GM19193 (cell line): ENCODE results near the gene IFNG.

Experiments
- POLR2A ChIP-seq: IDR thresholded peaks from 4 replicates; pipeline ENCODE4 v1.6.1; 2011; ENCODE audit not compliant: insufficient read depth, insufficient read length; ENCODE audit errors: extremely low read depth

Gene IFNG

GRCh38 chr12:68159681-68160304, at the start of gene IFNG:
IFNG (minus strand) TSS chr12:68159740; CDS start chr12:68159615, 125 bp downstream.
- TF ChIP-seq POLR2A = no peak

- no peak for TF ChIP-seq POLR2A
These were observed 47.7 kb upstream of the IFNG start for GRCh38 chr12:68207276-68207675.

DNA sequence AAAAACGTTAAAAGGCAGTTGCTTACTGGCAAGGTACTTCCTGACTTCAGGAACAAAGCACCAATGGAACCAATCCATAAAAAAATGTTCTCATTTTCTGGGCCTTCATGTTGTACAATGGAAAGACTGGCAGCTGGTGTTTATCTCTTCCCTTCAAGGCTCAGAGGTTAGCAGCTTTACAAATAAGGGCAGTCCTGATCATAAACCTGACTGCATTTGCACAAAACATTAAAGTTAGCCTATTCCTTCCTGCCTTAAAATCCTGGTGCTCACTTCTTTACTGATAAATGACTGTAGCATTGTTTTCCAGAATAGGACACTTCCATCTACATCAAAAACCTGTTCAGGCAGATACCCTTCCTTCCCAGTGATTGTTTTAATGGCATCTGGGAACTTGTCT, 46.9 kb upstream of the IFNG start:
- no peak for TF ChIP-seq POLR2A

GRCh38 chr12:68203460-68203875, 43.9 kb upstream of the IFNG start:
- TF ChIP-seq POLR2A = no peak

GRCh38 chr12:68200854-68201253, 41.3 kb upstream of the IFNG start:
- no peak for TF ChIP-seq POLR2A

- no peak for TF ChIP-seq POLR2A
These were observed 39.6 kb upstream of the IFNG start for GRCh38 chr12:68199127-68199526.

- no peak for TF ChIP-seq POLR2A
These were observed 39.1 kb upstream of the IFNG start for GRCh38 chr12:68198507-68199086.

- no peak for TF ChIP-seq POLR2A
These were observed 30.8 kb upstream of the IFNG start for GRCh38 chr12:68190301-68190700.

DNA sequence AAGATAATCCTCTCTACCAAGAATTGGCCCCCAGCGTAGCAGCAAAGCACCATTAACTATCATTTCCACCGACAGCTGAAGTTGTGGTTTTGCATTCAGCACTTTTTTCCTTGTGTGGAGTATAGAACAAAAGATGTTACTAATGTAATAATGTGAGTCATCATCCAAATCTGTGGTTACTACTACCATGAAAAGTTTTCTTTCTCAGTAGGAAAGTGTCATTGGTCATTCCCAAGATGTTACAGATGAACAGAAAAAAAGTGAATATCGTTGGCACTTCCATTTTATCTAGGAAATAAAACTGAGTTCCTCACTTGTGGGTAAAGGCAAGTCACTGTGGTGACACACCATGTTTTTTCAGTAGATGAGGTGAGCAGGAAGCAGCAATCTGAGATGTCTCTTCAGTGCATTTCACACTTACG, 30.3 kb upstream of the IFNG start:
- no peak for TF ChIP-seq POLR2A

GRCh38 chr12:68185598-68185997, 26.1 kb upstream of the IFNG start:
- TF ChIP-seq POLR2A = no peak

- no peak for TF ChIP-seq POLR2A
These were observed 21.5 kb upstream of the IFNG start for GRCh38 chr12:68180792-68181744.

DNA sequence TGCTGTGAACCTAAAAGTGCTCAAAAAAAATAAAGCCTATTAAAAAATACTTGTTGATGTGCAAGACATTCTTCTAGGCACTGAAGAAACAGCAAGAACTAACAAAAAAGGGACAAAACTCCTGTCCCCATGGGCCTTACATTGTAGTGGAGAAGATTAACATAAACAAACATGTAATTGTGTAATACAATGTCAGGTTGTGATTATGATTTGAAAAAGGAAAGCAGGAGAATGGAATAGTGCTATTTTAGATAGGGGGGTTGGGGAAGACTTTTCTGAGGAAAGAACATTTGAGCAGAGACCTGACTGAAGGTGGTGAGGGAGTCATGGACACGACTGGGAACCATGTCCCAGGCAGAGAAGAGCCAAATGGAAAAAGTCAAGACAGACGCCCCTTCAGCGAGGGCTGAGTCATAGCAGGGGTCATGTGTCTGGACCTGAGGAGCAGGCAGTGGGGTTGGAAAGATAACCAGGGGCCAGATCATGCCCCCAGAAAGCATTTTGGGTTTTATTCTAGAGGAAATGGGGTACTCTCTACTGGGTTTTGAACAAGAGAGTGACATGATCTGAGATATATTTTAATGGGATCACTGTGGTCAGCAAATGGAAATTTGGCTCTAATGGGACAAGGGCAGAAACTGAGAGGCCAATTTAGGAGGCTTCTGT, 19.4 kb upstream of the IFNG start:
- no peak for TF ChIP-seq POLR2A

- no peak for TF ChIP-seq POLR2A
These were observed 18.6 kb upstream of the IFNG start for GRCh38 chr12:68178184-68178583.

DNA sequence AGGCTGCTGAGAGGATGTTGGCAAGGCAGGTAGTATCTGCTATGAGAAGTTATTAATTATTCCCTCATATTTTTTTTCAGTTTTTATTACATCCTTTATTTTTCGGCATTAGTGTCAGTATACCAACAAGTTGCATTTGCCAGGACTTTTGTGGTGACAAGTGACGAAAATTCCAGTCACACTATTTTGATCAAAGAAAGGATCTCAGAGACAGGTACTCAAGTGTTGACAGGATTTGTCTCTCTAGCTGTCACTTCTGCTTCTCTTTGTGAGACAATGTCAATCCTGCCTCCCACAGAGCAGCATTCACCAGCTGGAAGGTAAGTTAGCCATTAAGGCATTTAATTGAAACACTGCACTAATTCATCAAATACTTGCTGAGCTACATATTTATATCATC, 18.0 kb upstream of the IFNG start:
- no peak for TF ChIP-seq POLR2A

DNA sequence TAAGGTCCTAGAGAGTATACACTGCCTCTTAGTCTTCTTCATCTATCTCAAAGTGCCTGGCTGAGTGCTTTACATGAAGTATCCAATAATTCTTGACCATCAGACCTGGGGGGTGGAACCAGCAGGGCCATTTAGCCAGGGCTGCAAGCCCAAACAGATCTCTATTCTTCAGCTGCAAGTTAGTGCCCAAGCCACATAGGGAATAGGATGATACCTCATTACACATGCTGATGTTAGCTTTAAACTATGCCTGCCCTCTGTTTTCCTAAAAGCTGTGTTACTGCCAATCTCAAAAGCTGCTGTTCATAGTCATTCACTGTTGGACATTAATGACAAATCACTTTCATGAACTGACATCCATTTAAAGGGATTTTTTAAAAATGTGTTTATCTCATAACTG, 16.7 kb upstream of the IFNG start:
- no peak for TF ChIP-seq POLR2A
